ENCODE data around the gene APEH.

DNA sequence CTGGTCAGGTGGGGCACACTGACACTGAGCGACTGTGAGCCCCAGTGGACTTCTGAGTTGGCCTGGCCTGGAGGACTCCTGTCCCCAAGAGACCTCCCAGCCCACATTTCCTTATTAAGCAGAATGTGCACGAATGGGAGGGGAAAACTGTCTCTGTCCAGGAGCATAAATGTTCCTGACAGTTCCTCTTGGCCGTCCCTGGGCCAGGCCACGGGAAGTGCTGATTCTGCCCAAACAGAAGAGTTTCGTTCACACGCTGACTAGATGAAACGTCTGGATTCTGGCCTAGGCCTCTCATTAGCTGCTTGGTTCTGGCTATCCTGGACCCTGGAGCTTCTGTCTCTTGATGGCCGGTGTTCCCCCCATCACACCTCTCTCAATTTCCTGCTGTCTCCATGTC is 29.5 kb upstream of the APEH start:
- TF ChIP-seq EP300 (IDR thresholded peaks at IDR 0.05; ENCODE audit: borderline replicate concordance) (no peak), TEAD4 (IDR thresholded peaks at IDR 0.05) (no peak), RAD21 (IDR thresholded peaks at IDR 0.05; ENCODE audit: low read depth) (no peak), FOXM1 (IDR thresholded peaks at IDR 0.05; ENCODE audit: borderline replicate concordance, low read depth) (no peak), YY1 (IDR thresholded peaks at IDR 0.05; ENCODE audit: low read depth) (no peak)
- TF ChIP-seq, protein P1, sequence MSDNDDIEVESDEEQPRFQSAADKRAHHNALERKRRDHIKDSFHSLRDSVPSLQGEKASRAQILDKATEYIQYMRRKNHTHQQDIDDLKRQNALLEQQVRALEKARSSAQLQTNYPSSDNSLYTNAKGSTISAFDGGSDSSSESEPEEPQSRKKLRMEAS (IDR thresholded peaks at IDR 0.05), result no peak
- TF ChIP-seq, protein P2, sequence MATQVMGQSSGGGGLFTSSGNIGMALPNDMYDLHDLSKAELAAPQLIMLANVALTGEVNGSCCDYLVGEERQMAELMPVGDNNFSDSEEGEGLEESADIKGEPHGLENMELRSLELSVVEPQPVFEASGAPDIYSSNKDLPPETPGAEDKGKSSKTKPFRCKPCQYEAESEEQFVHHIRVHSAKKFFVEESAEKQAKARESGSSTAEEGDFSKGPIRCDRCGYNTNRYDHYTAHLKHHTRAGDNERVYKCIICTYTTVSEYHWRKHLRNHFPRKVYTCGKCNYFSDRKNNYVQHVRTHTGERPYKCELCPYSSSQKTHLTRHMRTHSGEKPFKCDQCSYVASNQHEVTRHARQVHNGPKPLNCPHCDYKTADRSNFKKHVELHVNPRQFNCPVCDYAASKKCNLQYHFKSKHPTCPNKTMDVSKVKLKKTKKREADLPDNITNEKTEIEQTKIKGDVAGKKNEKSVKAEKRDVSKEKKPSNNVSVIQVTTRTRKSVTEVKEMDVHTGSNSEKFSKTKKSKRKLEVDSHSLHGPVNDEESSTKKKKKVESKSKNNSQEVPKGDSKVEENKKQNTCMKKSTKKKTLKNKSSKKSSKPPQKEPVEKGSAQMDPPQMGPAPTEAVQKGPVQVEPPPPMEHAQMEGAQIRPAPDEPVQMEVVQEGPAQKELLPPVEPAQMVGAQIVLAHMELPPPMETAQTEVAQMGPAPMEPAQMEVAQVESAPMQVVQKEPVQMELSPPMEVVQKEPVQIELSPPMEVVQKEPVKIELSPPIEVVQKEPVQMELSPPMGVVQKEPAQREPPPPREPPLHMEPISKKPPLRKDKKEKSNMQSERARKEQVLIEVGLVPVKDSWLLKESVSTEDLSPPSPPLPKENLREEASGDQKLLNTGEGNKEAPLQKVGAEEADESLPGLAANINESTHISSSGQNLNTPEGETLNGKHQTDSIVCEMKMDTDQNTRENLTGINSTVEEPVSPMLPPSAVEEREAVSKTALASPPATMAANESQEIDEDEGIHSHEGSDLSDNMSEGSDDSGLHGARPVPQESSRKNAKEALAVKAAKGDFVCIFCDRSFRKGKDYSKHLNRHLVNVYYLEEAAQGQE (IDR thresholded peaks at IDR 0.05; ENCODE audit: low read depth), result no peak
